Endothelial cell (in vitro differentiated cells): ENCODE results near the gene FBXO47. TPM values are rescaled to one million over a fixed set of nuclear protein-coding genes. Genes with fewer than 3 reads are reported as not detected.
A peak's percentile ranks its signal among the peaks of the same experiment; 100 is the strongest.
"Not testable (repeated sequence)": the region's sequence is repeated elsewhere in the genome, so short reads cannot be mapped to it uniquely, and the experiment has no call there.

Source experiments
- DNase-seq: peaks from one replicate; pipeline ENCODE4 v3.0.0; 2021; ENCODE audit warnings: low spot score
- H3K27ac Mint-ChIP-seq: one replicate; pipeline ENCODE4 v1.8.0; 2021; ENCODE audit warnings: mixed read lengths, inconsistent platforms; ENCODE audit not compliant: unreplicated experiment
- H3K27me3 Mint-ChIP-seq: one replicate; pipeline ENCODE4 v1.8.0; 2021; ENCODE audit warnings: mild to moderate bottlenecking, moderate library complexity, mixed read lengths, inconsistent platforms; ENCODE audit not compliant: unreplicated experiment
- H3K36me3 Mint-ChIP-seq: one replicate; pipeline ENCODE4 v1.8.0; 2021; ENCODE audit warnings: mild to moderate bottlenecking, low read depth, mixed read lengths, inconsistent platforms; ENCODE audit not compliant: unreplicated experiment
- H3K4me1 Mint-ChIP-seq: one replicate; pipeline ENCODE4 v1.8.0; 2021; ENCODE audit warnings: mild to moderate bottlenecking, mixed read lengths, inconsistent platforms; ENCODE audit not compliant: unreplicated experiment
- H3K4me3 Mint-ChIP-seq: one replicate; pipeline ENCODE4 v1.8.0; 2021; ENCODE audit warnings: mild to moderate bottlenecking, mixed read lengths, inconsistent platforms; ENCODE audit not compliant: unreplicated experiment
- H3K9me3 Mint-ChIP-seq: one replicate; pipeline ENCODE4 v1.8.0; 2021; ENCODE audit warnings: mixed read lengths, inconsistent platforms; ENCODE audit not compliant: unreplicated experiment
- CTCF ChIP-seq: fragments of 200-600 bp; sonication (generic); IDR thresholded peaks from one replicate; pipeline ENCODE4 v1.5.0; 2021; ENCODE audit warnings: antibody characterized with exemption; ENCODE audit not compliant: unreplicated experiment
- total RNA-seq: library from RNA; stranded (reverse); fragmentation: NEBNext Ultra II Directional; extraction: Animal tissue kit (Norgen Biotek cat#: 25700); gene quantifications from one replicate; pipeline ENCODE4 v1.2.1, GENCODE V29; 2021; ENCODE audit not compliant: unreplicated experiment

FBXO47 gene
- total RNA-seq, 1 donor from 2014 or later, result not detected

DNA sequence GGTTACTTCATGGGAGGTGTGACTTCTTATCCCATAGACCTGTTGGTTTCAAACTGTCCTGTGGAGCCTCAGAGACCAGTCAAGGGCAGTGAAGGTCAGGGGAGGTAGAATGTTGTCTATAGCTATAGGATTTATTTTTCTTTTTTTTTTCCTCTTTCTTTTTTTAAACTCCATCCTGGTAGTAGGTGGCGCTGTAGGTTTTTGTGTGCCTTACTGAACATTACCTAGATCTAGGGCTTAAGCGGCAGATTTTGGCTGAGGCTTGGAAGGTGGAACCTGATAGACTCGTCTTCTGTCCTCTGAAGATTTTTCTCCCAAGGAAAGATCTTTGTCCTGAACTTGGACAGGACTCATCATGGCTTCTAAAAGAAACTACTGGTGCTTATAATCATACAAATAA is 49.9 kb downstream of the FBXO47 start:
- peaks cover 53% of the 10 kb centered on the region for H3K36me3 Mint-ChIP-seq
- peak overlapping the region; percentile 56 for H3K4me3 Mint-ChIP-seq
- H3K27ac Mint-ChIP-seq, result peak overlapping the region; percentile 22
- H3K9me3 Mint-ChIP-seq, result no peaks in the 10 kb centered on the region
- H3K27me3 Mint-ChIP-seq, result peaks cover 12% of the 10 kb centered on the region
- H3K4me1 Mint-ChIP-seq, result peaks cover 18% of the 10 kb centered on the region
- no peak for TF ChIP-seq CTCF
- no peak for DNase-seq

- peak overlapping the region; percentile 22 for H3K27ac Mint-ChIP-seq
- peaks cover 49% of the 10 kb centered on the region for H3K36me3 Mint-ChIP-seq
- TF ChIP-seq CTCF, result no peak
- peak overlapping the region; percentile 56 for H3K4me3 Mint-ChIP-seq
- H3K4me1 Mint-ChIP-seq, result peaks cover 14% of the 10 kb centered on the region
- DNase-seq, result no peak
- no peaks in the 10 kb centered on the region for H3K9me3 Mint-ChIP-seq
- H3K27me3 Mint-ChIP-seq, result peaks cover 17% of the 10 kb centered on the region
These were observed 50.4 kb downstream of the FBXO47 start for GRCh38 chr17:38916771-38917170.

DNA sequence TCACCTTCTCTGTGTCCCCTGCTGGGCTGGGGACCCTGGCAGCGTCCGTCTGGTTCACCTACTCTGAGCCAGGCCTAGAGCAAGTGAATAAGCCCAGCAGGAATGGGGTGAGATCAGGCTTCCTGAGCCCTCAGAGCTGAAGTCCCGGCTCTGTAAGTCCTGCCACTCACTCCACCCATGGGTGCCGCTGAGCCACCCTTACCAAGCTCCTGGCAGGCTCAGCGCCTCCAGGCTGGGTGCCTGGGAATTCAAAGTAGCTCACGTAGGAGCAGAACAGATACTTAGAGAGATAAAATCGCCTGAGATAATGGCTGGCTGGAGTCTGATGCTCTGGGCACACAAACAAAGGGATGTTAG is 51.6 kb downstream of the FBXO47 start:
- peaks cover 16% of the 10 kb centered on the region for H3K27me3 Mint-ChIP-seq
- no peak for TF ChIP-seq CTCF
- DNase-seq, result no peak
- peaks cover 9% of the 10 kb centered on the region for H3K4me1 Mint-ChIP-seq
- H3K36me3 Mint-ChIP-seq, result peaks cover 43% of the 10 kb centered on the region
- H3K9me3 Mint-ChIP-seq, result no peaks in the 10 kb centered on the region
- peak overlapping the region; percentile 42 for H3K27ac Mint-ChIP-seq
- H3K4me3 Mint-ChIP-seq, result no peak overlapping the region

DNA sequence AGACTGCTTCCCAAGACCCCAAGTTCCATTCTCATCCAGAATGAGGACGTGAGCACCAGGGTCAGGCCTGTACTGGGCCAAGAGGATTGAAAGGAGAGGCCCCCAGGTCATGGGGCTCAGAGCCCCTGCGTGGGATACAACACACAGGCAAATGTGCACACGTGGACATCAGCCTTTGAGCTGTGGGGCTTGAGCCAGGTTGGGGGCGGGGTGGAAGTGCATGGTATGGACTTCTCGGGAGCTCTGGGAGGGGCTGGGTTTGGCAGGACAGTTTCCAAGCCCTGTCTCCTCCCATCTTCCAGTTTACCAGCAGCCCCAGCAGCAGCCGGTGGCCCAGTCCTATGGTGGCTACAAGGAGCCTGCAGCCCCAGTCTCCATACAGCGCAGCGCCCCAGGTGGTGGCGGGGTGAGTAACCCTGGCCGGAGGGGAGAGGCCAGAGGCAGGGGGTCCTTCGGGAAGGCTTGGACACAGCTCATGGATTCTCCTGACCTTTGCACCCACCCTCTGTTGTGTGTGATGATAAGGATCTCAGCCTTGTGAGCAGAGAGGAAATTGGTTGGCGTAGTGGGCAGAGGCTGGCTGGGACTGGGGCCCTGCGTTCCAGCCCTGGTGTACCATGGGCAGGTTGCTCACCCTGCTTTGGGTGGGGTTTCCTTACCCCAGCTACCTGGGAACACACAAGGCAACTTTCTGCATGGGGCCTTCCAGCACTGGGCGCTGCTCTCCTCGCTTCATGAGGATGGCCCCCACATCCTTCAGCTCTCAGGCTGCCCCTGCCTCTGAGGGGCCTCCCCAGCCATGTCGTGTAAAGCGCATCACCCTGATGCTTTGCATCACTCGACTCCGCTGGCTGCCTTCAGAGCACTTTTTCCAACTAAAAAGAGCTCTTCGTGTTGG is 52.2 kb downstream of the FBXO47 start:
- Mint-ChIP-seq H3K27ac (no peak overlapping the region), H3K9me3 (no peaks in the 10 kb centered on the region), H3K36me3 (peaks cover 39% of the 10 kb centered on the region), H3K27me3 (peaks cover 16% of the 10 kb centered on the region), H3K4me1 (peaks cover 9% of the 10 kb centered on the region), H3K4me3 (no peak overlapping the region)
- DNase-seq, result no peak
- TF ChIP-seq CTCF, result no peak

DNA sequence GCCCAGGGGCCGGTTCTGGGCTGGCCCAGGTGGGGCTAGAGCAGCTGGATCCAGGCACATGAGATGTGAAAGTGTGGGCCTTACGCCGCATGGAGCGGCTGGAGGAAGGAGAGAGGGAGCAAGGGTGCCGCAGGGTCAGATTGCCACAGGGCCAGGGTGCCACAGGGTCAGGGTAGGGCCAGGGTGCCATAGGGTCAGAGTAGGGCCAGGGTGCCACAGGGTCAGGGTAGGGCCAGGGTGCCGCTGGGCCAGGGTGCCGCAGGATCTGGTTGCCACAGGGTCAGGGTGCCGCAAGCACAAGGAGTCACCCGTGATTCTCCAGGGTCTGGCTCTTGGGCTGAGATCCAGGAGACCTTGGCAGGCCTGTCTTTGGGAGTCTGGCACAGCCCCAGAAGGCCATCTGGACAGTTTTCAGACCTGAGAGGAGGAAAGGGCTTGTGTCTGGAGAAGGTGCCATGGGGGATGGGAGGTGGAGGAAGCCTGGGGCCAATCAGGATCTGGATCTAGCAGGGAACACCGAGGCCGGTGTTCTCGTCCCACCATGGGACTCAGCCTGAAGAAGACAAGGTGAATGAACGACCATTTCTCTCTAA is 54.9 kb downstream of the FBXO47 start:
- no peak for TF ChIP-seq CTCF
- Mint-ChIP-seq H3K9me3 (no peaks in the 10 kb centered on the region), H3K27me3 (peaks cover 14% of the 10 kb centered on the region), H3K4me1 (peaks cover 24% of the 10 kb centered on the region), H3K4me3 (no peak overlapping the region), H3K36me3 (peaks cover 21% of the 10 kb centered on the region), H3K27ac (no peak overlapping the region)
- no peak for DNase-seq

- H3K9me3 Mint-ChIP-seq, H3K4me3 Mint-ChIP-seq, H3K27ac Mint-ChIP-seq, DNase-seq: not testable (repeated sequence)
- Mint-ChIP-seq H3K4me1 (peaks cover 25% of the 10 kb centered on the region), H3K36me3 (peaks cover 15% of the 10 kb centered on the region), H3K27me3 (peaks cover 14% of the 10 kb centered on the region)
These were observed 55.5 kb downstream of the FBXO47 start for GRCh38 chr17:38911731-38912081.
